ENCODE data around the gene TMEM37. TPM values are rescaled to one million over a fixed set of nuclear protein-coding genes. Genes with fewer than 3 reads are reported as not detected.

Gene TMEM37
- total and polyA plus RNA-seq, 2 of the 13 experiments (the other 11 are each of a cell fraction or from before 2014, with no cell fraction given): 37.7 to 115 TPM

GRCh38 chr2:119435081-119435952 lies 3.7 kb downstream of the TMEM37 start (continued):
- TF ChIP-seq ZBTB49 (CRISPR knock-in tag; IDR thresholded peaks at IDR 0.05; ENCODE audit: borderline replicate concordance): no peak
- TF ChIP-seq PHF8 (CRISPR knock-in tag; IDR thresholded peaks at IDR 0.05): 0 out of 2 replicates have a peak, but pooled peaks have one; percentile 7
- TF ChIP-seq ZBTB43 (CRISPR knock-in tag; conservative IDR thresholded peaks at IDR 0.05): no peak
- no peak for TF ChIP-seq YY1 (IDR thresholded peaks at IDR 0.05; ENCODE audit: insufficient read depth, insufficient replicate concordance, low read depth, low read length)
- no peak for TF ChIP-seq AFF4 (CRISPR knock-in tag; IDR thresholded peaks at IDR 0.05)
- TF ChIP-seq ZNF333 (CRISPR knock-in tag; IDR thresholded peaks at IDR 0.05; ENCODE audit: borderline replicate concordance): no peak
- no peak for TF ChIP-seq SP2 (CRISPR knock-in tag; IDR thresholded peaks at IDR 0.05)
- TF ChIP-seq DZIP1 (CRISPR knock-in tag; IDR thresholded peaks at IDR 0.05): no peak
- TF ChIP-seq ZNF20 (CRISPR knock-in tag; IDR thresholded peaks at IDR 0.05): no peak
- TF ChIP-seq ZBTB7B (CRISPR knock-in tag; IDR thresholded peaks at IDR 0.05): no peak
- no peak for TF ChIP-seq ZNF839 (CRISPR knock-in tag; IDR thresholded peaks at IDR 0.05; ENCODE audit: borderline replicate concordance)
- TF ChIP-seq ZSCAN29 (CRISPR knock-in tag; conservative IDR thresholded peaks at IDR 0.05): no peak
- no peak for TF ChIP-seq SIN3B (IDR thresholded peaks at IDR 0.05; ENCODE audit: low read length)
- 0 out of 2 replicates have a peak, but pooled peaks have one; percentile 21 for TF ChIP-seq ZNF678 (CRISPR knock-in tag; IDR thresholded peaks at IDR 0.05)

Measured in HepG2 (cell line).